Parathyroid adenoma (tissue), 2 donors: ENCODE results near the gene FBLN2.

Experiments used
- H2AFZ ChIP-seq: fragments of 300-600 bp; sonication (generic); one replicate; pipeline ENCODE4 v1.7.0; 2017; ENCODE audit warnings: antibody characterized with exemption, mild to moderate bottlenecking
- H3K27ac ChIP-seq: fragments of 300-600 bp; sonication (generic); one replicate; pipeline ENCODE4 v1.7.0; 2017
- H3K27me3 ChIP-seq: fragments of 300-600 bp; sonication (generic); one replicate; pipeline ENCODE4 v1.7.0; 2017; ENCODE audit warnings: low read length; ENCODE audit not compliant: control insufficient read depth, insufficient read depth
- H3K36me3 ChIP-seq: fragments of 300-600 bp; sonication (generic); one replicate; pipeline ENCODE4 v1.7.0; 2017; ENCODE audit warnings: low read length; ENCODE audit not compliant: control insufficient read depth, insufficient read depth
- H3K4me1 ChIP-seq: fragments of 300-600 bp; sonication (generic); one replicate; pipeline ENCODE4 v1.7.0; 2017; ENCODE audit warnings: control low read depth
- H3K4me2 ChIP-seq: fragments of 300-600 bp; sonication (generic); one replicate; pipeline ENCODE4 v1.7.0; 2017; ENCODE audit warnings: low read length
- H3K4me3 ChIP-seq: fragments of 300-600 bp; sonication (generic); one replicate; pipeline ENCODE4 v1.7.0; 2017; ENCODE audit warnings: low read depth, low read length
- H3K79me2 ChIP-seq: fragments of 300-600 bp; sonication (generic); one replicate; pipeline ENCODE4 v1.7.0; 2017; ENCODE audit warnings: control low read depth
- H3K9ac ChIP-seq: fragments of 300-600 bp; sonication (generic); one replicate; pipeline ENCODE4 v1.7.0; 2017; ENCODE audit warnings: mild to moderate bottlenecking
- H3K9me3 ChIP-seq: fragments of 300-600 bp; sonication (generic); one replicate; pipeline ENCODE4 v1.7.0; 2017; ENCODE audit warnings: low read length; ENCODE audit not compliant: control insufficient read depth
- TF ChIP-seq, protein P1 (sequence below): fragments of 300-600 bp; sonication (generic); IDR thresholded peaks from one replicate; pipeline ENCODE4 v1.7.0; 2017; ENCODE audit warnings: antibody characterized with exemption, mild to moderate bottlenecking
- donor health status: primary hyperparathyroidism.

The FBLN2 gene

DNA sequence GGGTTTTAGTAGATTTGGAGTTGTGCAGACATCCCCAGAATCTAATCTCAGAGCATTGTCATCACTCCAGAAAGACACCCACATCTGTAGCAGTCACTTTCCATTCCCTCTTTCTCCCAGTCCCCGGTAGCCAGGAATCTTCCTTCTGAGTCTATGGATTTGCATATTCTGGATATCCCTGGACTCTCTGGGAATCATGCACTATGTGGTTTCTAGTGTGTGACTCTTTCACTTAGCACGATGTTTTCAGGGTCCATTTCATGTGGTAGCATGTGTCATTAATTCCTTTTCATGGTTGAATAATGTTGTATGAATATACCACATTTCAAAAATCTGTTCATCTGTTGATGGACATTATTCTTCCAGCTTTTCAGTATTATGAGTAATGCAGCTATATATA, 29.3 kb downstream of the FBLN2 start:
- TF ChIP-seq, protein P1, sequence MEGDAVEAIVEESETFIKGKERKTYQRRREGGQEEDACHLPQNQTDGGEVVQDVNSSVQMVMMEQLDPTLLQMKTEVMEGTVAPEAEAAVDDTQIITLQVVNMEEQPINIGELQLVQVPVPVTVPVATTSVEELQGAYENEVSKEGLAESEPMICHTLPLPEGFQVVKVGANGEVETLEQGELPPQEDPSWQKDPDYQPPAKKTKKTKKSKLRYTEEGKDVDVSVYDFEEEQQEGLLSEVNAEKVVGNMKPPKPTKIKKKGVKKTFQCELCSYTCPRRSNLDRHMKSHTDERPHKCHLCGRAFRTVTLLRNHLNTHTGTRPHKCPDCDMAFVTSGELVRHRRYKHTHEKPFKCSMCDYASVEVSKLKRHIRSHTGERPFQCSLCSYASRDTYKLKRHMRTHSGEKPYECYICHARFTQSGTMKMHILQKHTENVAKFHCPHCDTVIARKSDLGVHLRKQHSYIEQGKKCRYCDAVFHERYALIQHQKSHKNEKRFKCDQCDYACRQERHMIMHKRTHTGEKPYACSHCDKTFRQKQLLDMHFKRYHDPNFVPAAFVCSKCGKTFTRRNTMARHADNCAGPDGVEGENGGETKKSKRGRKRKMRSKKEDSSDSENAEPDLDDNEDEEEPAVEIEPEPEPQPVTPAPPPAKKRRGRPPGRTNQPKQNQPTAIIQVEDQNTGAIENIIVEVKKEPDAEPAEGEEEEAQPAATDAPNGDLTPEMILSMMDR = no peak
- Histone ChIP-seq H3K4me2 (no peak overlapping the region), H3K9ac (no peak overlapping the region), H3K27ac (no peak overlapping the region), H3K27me3 (no peaks in the 10 kb centered on the region), H3K36me3 (no peaks in the 10 kb centered on the region), H3K79me2 (no peaks in the 10 kb centered on the region), H2AFZ (no peak overlapping the region), H3K9me3 (no peaks in the 10 kb centered on the region), H3K4me3 (no peak overlapping the region), H3K4me1 (peaks cover 3% of the 10 kb centered on the region)

DNA sequence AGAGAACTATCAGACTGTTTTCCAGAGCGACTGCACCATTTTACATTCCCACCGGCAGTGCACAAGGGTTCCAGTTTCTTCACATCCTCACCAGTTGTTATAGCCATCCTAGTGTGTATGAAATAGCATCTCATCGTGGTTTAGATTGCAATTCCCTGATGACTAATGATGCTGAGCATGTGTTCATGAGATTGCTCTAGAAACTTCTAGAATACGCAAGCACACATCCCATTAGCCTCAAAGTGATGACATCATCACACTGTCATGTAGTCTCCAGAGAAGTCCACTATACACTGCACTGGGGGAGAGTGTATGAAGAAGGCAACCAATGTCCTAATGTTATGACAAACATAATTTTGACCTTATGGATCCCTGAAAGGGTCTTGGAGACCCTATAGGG, 30.1 kb downstream of the FBLN2 start:
- no peaks in the 10 kb centered on the region for H3K9me3 ChIP-seq
- H3K79me2 ChIP-seq = no peaks in the 10 kb centered on the region
- H3K4me2 ChIP-seq = no peak overlapping the region
- H2AFZ ChIP-seq = no peak overlapping the region
- H3K4me1 ChIP-seq = peaks cover 3% of the 10 kb centered on the region
- H3K36me3 ChIP-seq = no peaks in the 10 kb centered on the region
- TF ChIP-seq, protein P1 = no peak
- no peaks in the 10 kb centered on the region for H3K27me3 ChIP-seq
- no peak overlapping the region for H3K9ac ChIP-seq
- no peak overlapping the region for H3K4me3 ChIP-seq
- no peak overlapping the region for H3K27ac ChIP-seq

DNA sequence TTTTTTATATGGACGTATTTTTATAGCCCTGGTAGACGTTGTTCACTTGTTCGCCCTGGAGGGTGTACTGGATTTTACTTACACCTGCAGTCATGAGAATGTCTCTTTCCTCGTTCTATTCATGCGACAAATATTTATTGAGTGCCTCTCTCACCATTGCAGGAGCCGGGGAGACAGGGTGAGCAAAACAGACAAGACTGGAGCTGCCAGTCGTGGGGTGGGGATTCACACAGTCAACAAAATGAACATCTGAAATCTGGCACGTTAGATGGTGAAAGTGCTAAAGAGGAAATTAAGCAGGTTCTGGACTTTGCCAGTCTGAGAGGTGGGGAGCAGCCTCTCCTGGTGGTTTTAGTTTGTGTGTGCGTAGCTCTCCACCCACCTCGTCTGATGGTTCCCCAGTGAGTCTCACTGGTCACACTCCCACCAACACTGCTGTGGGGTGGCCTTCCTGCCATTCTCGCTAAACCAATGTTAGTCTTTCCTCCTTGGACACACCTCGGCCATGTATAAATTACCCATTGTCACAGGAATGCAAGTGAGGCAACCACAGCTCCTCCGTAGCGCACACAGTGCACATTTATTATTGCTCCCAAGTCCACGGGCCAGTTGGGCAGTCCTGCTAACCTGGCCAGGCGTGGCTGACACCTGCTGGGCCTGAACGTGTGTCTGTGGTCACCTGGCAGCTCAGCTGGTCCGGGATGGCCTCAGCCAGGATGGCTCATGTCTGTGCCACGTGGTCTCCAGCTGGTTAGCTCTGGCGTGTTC, 31.5 kb downstream of the FBLN2 start:
- Histone ChIP-seq H3K4me3 (no peak overlapping the region), H2AFZ (no peak overlapping the region), H3K4me1 (peaks cover 3% of the 10 kb centered on the region), H3K36me3 (no peaks in the 10 kb centered on the region), H3K79me2 (no peaks in the 10 kb centered on the region), H3K27me3 (no peaks in the 10 kb centered on the region), H3K4me2 (no peak overlapping the region), H3K9me3 (no peaks in the 10 kb centered on the region), H3K9ac (no peak overlapping the region), H3K27ac (no peak overlapping the region)
- TF ChIP-seq, protein P1 = no peak

DNA sequence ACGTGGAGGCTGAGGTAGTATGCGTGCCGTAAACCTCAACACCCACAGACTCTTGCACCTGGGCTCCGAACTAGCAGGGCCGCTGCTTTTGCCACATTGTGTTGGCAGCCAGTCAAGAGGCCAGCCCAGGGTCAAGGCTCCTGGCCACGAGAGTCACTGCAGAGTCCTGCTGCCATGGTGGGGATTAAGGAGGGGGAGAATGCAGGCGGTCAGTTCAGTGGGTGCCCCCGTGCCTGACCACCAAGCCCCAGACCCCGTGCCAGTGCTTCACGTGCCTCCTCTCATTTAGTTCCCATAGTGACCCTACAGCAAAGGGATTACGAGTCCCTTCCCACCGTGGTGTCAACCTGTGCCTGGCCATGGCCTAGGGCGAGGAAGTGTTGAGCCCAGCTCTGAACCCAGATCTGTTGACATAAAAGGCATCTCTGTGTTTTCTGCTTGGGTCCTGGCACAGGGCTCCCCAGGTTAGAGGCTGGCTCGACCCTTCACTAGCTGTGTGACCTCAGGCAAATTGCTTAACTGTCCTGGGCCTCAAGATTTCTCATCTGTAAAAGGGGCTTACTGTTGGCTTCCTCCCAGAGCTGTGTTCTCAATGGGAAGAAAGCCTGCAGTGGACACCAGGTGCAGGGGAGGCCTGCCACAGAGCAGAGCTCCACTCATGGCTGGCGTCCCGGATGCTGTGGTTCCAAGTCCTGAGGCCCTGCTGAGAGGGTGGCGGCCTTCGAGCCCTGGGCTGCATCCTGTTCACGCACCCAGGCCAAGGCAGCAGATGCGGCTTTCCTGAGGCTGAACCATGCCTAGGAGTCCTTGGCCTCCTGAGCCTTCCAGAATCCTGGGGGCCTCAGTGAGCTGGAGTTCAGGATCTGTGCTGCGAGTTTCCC, 32.8 kb downstream of the FBLN2 start:
- no peaks in the 10 kb centered on the region for H3K79me2 ChIP-seq
- no peak overlapping the region for H3K27ac ChIP-seq
- TF ChIP-seq, protein P1 = no peak

More for the DNA sequence above, 32.8 kb downstream of the FBLN2 start:
- Histone ChIP-seq H3K36me3 (no peaks in the 10 kb centered on the region), H3K4me1 (peaks cover 3% of the 10 kb centered on the region), H3K9ac (no peak overlapping the region), H3K9me3 (no peaks in the 10 kb centered on the region), H2AFZ (no peak overlapping the region), H3K4me2 (no peak overlapping the region), H3K27me3 (no peaks in the 10 kb centered on the region), H3K4me3 (no peak overlapping the region)
